ENCODE data around the gene SERPINE2.

GRCh38 chr2:224033601-224034000 lies 5.5 kb downstream of the SERPINE2 start:
- TF ChIP-seq POLR2A (IDR thresholded peaks at IDR 0.05; ENCODE audit: low read depth, low read length), result no peak
- no peak for TF ChIP-seq TAF1 (IDR thresholded peaks at IDR 0.05; ENCODE audit: borderline replicate concordance, low read depth, low read length)
- no peak for TF ChIP-seq POLR2AphosphoS5 (IDR thresholded peaks at IDR 0.05; ENCODE audit: low read depth, low read length)
